NT2/D1 (cell line): Measurements from ENCODE around the gene GMEB2.

Experiments used
- SUZ12 ChIP-seq: IDR thresholded peaks from 2 replicates; pipeline ENCODE4 v1.6.1; 2011; ENCODE audit not compliant: insufficient read length, insufficient read depth; ENCODE audit errors: extremely low read depth
- YY1 ChIP-seq: IDR thresholded peaks from 2 replicates; pipeline ENCODE4 v1.6.1; 2011; ENCODE audit not compliant: insufficient read length, insufficient read depth
- ZNF274 ChIP-seq: IDR thresholded peaks from 2 replicates; pipeline ENCODE4 v1.6.1; 2011; ENCODE audit warnings: mild to moderate bottlenecking, low read depth, low read length

DNA sequence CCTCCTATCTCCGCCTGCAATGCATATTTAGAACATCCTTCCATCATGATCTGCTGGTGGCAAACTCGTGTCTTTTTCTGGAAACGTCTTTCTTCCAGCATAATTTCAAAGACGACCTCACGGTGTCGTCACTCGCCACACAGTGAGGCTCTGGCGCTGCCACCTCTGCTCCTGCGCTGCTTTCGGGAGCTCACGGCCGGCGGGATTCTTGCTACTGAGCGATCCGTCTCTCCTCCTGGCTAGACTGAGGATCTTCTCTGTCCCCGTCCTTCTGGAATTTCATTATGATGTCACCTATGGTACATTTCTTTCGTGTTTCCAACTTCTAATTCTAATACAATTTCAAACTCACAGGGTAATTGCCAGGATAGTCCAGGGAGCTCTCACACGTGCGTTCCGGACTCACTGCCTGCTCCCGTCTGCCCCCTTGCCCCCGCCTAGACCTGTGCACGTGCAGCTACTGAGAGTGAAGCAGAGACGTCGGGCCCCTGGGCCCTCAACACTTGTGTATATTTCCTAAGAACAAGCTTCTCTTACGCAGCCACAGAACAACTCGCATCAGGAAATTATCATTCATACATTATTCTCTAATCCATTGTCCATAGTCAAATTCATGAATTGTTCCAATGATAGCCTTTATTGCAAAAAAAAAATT is 27.4 kb downstream of the GMEB2 start:
- TF ChIP-seq YY1 (no peak), ZNF274 (no peak), SUZ12 (no peak)
